D721Med (cell line): ENCODE results near the gene DAB2IP.

Experiments used
- DNase-seq: peaks from one replicate; pipeline ENCODE4 v3.0.0; 2011; ENCODE audit warnings: low spot score; ENCODE audit not compliant: insufficient read length
- FAIRE-seq: peaks from 2 replicates; lab custom pipeline; 2011; peaks lifted over from hg19 to GRCh38; lab: Jason Lieb, UNC
- CTCF ChIP-seq: IDR thresholded peaks from 2 replicates; pipeline ENCODE4 v1.5.1; 2012; ENCODE audit warnings: mild to moderate bottlenecking, control low read depth; ENCODE audit not compliant: insufficient read depth; ENCODE audit errors: missing control alignments

The DAB2IP gene

GRCh38 chr9:121743441-121744001 is 92.1 kb downstream of the DAB2IP start:
- FAIRE-seq (no peak), DNase-seq (no peak)
- no peak for TF ChIP-seq CTCF

GRCh38 chr9:121744002-121744686 is 92.7 kb downstream of the DAB2IP start:
- TF ChIP-seq CTCF: peak; percentile 62
- peak; percentile 72 for DNase-seq
- no peak for FAIRE-seq

- DNase-seq (no peak), FAIRE-seq (no peak)
- no peak for TF ChIP-seq CTCF
Observed at GRCh38 chr9:121744687-121745395, 93.4 kb downstream of the DAB2IP start.

GRCh38 chr9:121745396-121745695 is 93.9 kb downstream of the DAB2IP start:
- DNase-seq (no peak), FAIRE-seq (no peak)
- TF ChIP-seq CTCF: no peak

GRCh38 chr9:121746411-121746810 is 95.0 kb downstream of the DAB2IP start:
- no peak for TF ChIP-seq CTCF
- DNase-seq (no peak), FAIRE-seq (no peak)

- no peak for DNase-seq
- no peak for FAIRE-seq
- no peak for TF ChIP-seq CTCF
Observed at GRCh38 chr9:121746866-121747265, 95.4 kb downstream of the DAB2IP start.

GRCh38 chr9:121748074-121748473 is 96.6 kb downstream of the DAB2IP start:
- no peak for TF ChIP-seq CTCF

More at GRCh38 chr9:121748074-121748473, 96.6 kb downstream of the DAB2IP start:
- DNase-seq: no peak
- no peak for FAIRE-seq
